ENCODE measurements around the gene BNIP1.
A peak's percentile ranks its signal among the peaks of the same experiment; 100 is the strongest.

BNIP1 gene

DNA sequence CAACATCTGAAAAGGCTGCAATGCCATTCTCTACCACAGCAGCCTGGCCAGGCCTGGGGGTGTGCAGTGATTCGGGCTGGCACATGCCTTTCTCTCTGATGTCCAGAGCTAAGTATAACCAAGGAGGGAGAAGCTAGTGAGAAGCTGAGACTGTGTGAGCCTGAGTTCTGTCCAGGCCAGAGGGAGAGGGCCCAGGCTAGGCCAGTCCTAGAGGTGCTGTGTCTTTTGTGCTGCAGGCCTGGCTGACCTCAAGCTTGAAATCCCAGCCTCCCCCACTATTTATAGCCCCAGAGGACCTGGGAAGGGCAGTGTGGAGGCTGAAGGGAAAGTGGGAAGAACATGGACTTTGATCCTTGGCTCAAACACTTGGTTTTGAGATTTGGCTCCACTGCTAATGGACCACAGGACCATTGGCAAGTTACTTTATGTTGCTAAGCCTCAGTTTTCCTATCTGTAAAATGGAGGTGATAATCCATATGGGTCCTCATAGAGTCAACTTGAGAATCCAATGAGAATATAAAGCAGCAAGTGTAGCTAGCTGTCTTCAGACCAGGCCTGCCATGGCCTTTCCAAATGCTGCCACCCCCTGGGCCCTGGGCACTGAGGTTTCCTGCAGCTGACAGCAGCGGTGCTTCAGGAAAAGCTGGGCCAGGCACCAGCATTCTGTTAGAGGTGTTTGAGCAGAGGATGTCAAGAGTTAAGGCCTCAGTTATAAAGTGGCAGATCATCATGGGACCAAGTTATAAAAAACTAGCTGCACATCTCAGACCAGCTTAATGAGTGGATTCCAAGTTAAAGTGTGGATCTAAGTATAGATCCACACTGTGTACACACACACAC, 21.1 kb downstream of the BNIP1 start:
- DNase-seq: no peak

DNA sequence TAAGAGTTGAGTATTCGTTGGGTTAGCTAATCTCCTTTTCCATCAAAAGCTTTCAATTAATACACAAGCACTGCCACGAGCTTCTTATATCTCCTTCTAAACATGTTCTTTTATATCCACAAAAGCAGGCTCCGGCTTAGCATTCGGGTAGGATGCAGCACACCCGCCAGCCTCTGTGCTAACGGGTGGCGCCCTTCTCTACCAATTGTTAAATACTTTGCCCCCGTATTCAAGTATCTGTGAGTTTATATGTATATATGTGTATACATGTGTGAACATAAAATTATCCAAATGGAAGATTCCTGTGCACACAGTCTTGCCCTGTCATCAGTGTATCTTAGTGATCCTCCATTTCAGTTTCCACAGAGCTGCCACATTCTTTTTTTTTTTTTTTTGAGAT, 27.8 kb downstream of the BNIP1 start:
- no peak for DNase-seq

- DNase-seq: no peak
Measured at GRCh38 chr5:173175523-173175922, 31.2 kb downstream of the BNIP1 start.

- no peak for DNase-seq
Measured at GRCh38 chr5:173178369-173178910, 34.1 kb downstream of the BNIP1 start.

GRCh38 chr5:173180331-173180730, 36.0 kb downstream of the BNIP1 start:
- no peak for DNase-seq

- no peak for DNase-seq
Measured at GRCh38 chr5:173187054-173187743, 42.9 kb downstream of the BNIP1 start.

DNA sequence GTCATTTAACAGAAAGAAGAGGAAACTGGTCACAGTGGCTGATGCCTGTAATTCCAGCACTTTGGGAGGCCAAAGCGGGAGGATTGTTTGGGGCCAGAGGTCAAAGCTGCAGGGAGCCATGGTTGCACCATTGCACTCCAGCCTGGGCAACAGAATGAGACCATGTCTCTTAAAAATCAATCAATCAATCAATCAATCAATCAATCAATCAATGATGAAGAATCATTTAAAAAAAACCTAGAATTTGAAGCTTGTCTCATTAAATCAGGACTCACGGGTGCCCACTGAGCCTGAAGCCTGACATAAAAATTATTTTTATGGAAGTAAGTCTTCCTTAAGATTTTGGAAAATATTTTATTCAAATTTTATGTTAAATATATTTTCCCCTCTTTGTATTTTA, 43.9 kb downstream of the BNIP1 start:
- DNase-seq: no peak

DNA sequence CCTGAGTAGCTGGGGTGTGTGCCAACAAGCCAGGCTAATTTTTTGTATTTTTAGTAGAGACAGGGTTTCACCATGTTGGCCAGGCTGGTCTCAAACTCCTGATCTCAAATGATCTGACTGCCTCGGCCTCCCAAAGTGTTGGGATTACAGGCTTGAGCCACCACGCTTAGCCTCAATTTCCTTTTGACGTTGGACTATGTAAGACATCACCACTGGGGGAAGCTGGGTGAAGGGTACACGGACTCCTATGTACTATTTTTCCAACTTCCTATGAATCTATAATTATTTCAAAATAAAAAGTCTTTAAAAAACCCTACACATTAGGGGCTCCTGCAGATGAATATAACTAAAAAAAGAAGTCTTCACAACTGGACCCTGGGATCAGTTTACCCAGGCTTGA, 46.7 kb downstream of the BNIP1 start:
- DNase-seq: no peak

GRCh38 chr5:173191561-173191960, 47.2 kb downstream of the BNIP1 start:
- no peak for DNase-seq

- DNase-seq: no peak
Measured at GRCh38 chr5:173192561-173192960, 48.2 kb downstream of the BNIP1 start.

DNA sequence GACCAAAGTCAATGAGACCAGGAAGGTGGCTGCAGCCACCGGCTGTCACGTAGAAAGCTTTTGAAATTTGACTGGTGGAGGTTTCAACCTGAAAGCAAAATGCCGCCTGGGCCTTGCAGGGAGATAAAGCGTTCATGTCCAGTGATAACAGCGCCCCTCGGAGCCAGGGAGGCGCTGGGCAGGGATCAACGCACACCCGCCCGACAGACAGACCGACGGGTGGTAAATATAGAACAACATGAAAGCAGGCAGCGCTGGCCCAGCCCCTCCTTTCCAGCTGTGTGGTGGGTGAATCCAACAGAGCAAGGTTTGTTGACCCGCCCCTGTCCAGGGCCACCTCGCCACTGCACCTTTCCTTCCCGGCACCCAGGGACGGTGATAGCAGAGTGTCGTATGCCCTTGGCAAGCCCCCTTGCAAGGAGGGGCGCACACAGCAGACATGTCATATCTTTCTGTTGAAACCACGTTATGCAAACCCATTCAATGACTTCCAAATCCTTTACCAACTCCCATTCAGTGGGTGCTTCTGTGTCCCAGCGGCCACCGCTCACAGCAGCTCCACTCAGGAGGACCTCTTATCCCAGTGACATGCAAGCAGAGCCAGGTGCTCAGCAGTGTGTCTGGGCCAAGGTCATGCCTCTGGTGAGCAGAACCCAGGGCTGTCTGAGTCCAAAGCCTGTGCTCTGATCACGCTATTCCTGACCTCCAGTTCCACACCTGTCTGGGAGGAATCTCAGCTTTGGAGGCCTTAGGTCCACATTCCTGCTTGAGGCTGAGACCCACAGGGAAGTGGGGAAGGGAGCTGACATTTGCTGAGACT, 52.0 kb downstream of the BNIP1 start:
- no peak for DNase-seq

DNA sequence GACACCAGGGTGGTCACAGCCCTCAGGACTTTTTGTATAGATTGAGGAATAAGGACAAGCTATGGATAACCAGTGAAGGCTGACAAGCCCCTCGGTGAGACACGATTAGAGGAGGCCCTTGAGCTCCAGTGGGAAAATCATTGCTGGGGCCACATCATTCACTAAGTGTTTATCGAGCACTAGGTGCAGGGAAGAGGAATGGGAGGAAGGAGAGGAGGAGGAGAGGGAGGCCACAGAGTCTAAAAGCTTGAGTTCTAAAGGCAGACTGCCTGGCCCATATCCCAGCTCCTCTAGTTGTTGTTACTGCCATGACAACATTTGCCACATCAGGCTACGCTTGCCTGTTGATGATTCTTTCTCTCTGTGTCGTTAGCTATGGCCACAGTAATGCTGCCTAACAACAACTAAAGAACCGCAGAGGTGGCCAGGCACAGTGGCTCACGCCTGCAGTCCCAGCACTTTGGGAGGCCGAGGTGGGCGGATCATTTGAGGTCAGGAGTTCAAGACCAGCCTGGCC, 53.1 kb downstream of the BNIP1 start:
- no peak for DNase-seq

DNA sequence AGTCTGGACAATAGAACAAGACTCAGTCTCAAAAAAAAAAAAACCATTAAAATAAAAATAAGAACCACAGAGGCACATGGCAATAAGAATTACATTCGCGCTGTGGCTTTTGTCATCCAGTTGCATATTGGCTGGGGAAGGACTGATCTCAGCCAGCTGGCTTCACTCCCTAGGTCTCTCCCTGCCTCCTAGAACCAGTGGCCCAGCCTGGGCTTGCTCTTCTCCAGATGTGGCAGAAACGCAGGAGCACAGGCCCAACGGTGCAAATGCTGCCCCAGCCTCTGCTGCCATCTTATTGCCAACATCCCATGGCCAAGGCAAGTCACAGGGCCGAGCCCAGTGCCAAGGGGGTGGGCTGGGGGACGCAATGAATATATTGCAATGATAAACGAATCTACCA, 53.7 kb downstream of the BNIP1 start:
- no peak for DNase-seq

DNA sequence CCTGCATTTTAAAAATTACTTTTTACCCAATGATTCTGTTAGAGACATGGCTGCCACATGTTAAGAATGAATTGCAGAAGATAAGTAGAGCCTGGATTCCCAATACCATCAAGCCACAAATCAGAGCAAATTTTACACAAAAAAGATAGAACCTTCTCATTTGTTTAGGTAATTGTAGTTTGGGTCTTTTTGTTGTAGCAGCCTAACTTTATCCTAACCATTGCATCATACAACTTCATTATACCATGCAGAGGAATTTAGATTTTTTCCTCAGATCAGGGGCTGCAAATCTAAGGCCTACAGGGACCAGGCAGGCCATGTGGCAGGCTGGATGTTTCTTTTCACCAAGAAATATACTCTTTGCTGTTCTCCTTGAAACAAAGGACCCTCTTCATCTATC, 56.0 kb downstream of the BNIP1 start:
- DNase-seq: no peak

GRCh38 chr5:173201636-173202265, 57.4 kb downstream of the BNIP1 start:
- DNase-seq: no peak

- DNase-seq: no peak
Measured at GRCh38 chr5:173202266-173202875, 58.0 kb downstream of the BNIP1 start.

GRCh38 chr5:173204185-173204979, 60.1 kb downstream of the BNIP1 start:
- DNase-seq: peak; percentile 13 to 54

DNA sequence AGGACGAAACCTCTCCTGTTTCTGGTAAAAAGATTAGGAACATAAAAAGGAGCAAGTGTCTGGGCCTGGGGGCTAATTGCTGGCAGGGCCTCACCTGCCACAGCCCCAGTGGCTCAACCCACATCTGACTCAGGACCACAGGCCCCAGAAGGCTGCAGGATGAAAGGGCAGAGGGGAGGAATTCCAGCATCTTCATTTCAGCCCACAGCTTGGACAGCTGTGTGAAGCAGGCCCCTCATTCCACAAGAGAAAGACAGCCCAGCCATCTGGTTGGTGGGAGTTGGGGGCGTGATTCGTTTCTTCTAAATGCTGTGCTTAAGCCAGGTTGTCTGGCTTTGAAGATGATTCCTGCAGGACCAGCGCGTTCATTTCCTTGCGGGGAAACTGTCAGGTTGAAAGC, 61.6 kb downstream of the BNIP1 start:
- DNase-seq: no peak

DNA sequence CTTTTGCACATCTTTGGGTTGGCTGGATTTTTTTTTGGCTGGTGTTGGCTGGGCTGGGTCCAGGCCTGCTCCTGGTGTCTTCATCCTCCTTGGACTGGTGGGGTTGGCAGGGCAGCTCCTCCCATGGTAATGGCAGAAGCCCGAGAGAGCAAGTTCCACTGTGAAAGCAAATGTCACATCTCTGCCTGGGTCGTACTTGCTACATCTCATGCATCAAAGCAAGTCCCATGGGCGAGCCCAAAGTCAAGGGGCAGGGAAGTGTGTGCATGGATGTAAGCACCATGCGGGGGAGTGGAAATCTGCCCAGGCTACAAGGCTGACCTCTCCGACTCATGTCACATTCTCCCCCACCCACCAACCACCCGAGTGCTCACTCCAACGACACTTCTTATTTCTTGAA, 64.0 kb downstream of the BNIP1 start:
- DNase-seq: no peak

- DNase-seq: no peak
Measured at GRCh38 chr5:173210877-173211276, 66.5 kb downstream of the BNIP1 start.

DNA sequence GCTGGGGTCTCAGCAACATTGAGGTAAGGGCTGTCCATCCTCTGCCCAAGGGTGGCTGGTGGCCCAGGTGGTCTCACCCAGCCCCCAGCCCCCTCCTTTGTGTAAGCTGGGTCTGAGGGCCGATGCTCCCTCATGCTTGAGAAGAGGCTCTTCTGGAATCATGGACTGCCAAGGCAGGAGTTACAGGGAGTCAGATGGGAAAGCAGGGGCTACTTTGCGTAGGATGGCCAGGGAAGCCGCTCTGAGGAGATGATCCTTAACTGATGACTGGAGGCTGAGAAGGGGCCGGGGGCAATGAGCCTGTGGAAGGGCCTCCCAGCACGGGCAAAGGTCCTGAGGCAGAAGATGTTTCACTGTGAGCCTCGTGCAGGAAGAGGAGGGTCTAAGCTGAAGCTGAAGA, 67.0 kb downstream of the BNIP1 start:
- no peak for DNase-seq

Measured in inflammatory macrophage treated with lipopolysaccharide for 1 hour (primary cell).